HEK293T (cell line): ENCODE data around the gene PLS1.

Source experiments
- CTBP1 ChIP-seq: fragments of 450-650 bp; IDR thresholded peaks from 2 replicates; pipeline ENCODE4 v1.6.1; 2016; ENCODE audit warnings: borderline replicate concordance
- FOXA1 ChIP-seq: fragments of 450-650 bp; IDR thresholded peaks from 2 replicates; pipeline ENCODE4 v1.6.1; 2016; ENCODE audit warnings: mild to moderate bottlenecking
- FOXM1 ChIP-seq: fragments of 450-650 bp; IDR thresholded peaks from 2 replicates; pipeline ENCODE4 v1.6.1; 2017; ENCODE audit warnings: mild to moderate bottlenecking, borderline replicate concordance
- L3MBTL2 ChIP-seq: fragments of 450-650 bp; conservative IDR thresholded peaks from 2 replicates; pipeline ENCODE4 v1.6.1; 2016; ENCODE audit warnings: mild to moderate bottlenecking
- LEF1 ChIP-seq: fragments of 450-650 bp; IDR thresholded peaks from 2 replicates; pipeline ENCODE4 v1.6.1; 2017; ENCODE audit warnings: mild to moderate bottlenecking, borderline replicate concordance
- SP1 ChIP-seq: fragments of 450-650 bp; IDR thresholded peaks from 2 replicates; pipeline ENCODE4 v1.6.1; 2017
- SUZ12 ChIP-seq: fragments of 450-650 bp; IDR thresholded peaks from 2 replicates; pipeline ENCODE4 v1.6.1; 2016; ENCODE audit warnings: mild to moderate bottlenecking
- TARDBP ChIP-seq: fragments of 450-650 bp; IDR thresholded peaks from 2 replicates; pipeline ENCODE4 v1.6.1; 2016
- ZNF384 ChIP-seq: fragments of 450-650 bp; IDR thresholded peaks from 2 replicates; pipeline ENCODE4 v1.6.1; 2016
- TF ChIP-seq, protein P1 (sequence below): fragments of 450-650 bp; IDR thresholded peaks from 2 replicates; pipeline ENCODE4 v1.6.1; 2016

DNA sequence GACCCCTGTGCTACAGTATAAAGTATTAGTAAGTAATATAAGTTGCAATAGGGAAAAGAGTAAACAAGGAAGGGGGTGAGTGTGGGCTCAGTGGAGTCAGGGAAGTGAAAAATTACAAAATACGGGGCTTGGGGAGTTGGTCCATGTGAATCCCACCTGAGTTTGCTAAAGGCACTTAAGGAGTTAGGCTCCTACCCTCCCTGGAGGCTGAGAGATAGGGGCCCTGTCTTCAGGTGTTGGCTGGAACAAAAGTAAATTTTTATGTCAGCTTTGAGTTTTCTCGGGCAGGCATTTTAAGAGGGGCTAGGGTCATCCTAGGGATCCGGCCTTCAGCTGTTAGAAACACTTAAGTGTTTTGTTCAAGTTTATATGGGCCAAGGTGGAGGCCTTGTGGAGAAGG lies 135.9 kb downstream of the PLS1 start:
- TF ChIP-seq LEF1 (no peak), FOXA1 (no peak), FOXM1 (no peak), SUZ12 (no peak), ZNF384 (no peak), CTBP1 (no peak), TARDBP (no peak), SP1 (no peak), L3MBTL2 (no peak)
- TF ChIP-seq, protein P1, sequence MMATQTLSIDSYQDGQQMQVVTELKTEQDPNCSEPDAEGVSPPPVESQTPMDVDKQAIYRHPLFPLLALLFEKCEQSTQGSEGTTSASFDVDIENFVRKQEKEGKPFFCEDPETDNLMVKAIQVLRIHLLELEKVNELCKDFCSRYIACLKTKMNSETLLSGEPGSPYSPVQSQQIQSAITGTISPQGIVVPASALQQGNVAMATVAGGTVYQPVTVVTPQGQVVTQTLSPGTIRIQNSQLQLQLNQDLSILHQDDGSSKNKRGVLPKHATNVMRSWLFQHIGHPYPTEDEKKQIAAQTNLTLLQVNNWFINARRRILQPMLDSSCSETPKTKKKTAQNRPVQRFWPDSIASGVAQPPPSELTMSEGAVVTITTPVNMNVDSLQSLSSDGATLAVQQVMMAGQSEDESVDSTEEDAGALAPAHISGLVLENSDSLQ: no peak
